ENCODE data around the gene PFN3. TPM values are rescaled to one million over a fixed set of nuclear protein-coding genes. Genes with fewer than 3 reads are reported as not detected.

Gene PFN3
- total and polyA plus RNA-seq, 2 of the 13 experiments (the other 11 are each of a cell fraction or from before 2014, with no cell fraction given): not detected

- TF ChIP-seq HMGXB3 (CRISPR knock-in tag; IDR thresholded peaks at IDR 0.05; ENCODE audit: borderline replicate concordance) (no peak), ZNF614 (CRISPR knock-in tag; IDR thresholded peaks at IDR 0.05; ENCODE audit: borderline replicate concordance) (no peak), HNF1B (CRISPR knock-in tag; IDR thresholded peaks at IDR 0.05) (no peak), HNRNPH1 (optimal IDR thresholded peaks at IDR 0.05; ENCODE audit: low read depth, low read length) (no peak), ARNT (IDR thresholded peaks at IDR 0.05) (no peak), JUN (CRISPR knock-in tag; IDR thresholded peaks at IDR 0.05) (no peak), MAZ (IDR thresholded peaks at IDR 0.05; ENCODE audit: borderline replicate concordance, low read depth, low read length) (no peak), MAZ (CRISPR knock-in tag; IDR thresholded peaks at IDR 0.05; ENCODE audit: low read depth) (peak; percentile 72; the same call in 1 of the 2 replicates), ZFYVE20 (CRISPR knock-in tag; IDR thresholded peaks at IDR 0.05; ENCODE audit: borderline replicate concordance, low read depth) (no peak), SRSF1 (optimal IDR thresholded peaks at IDR 0.05; ENCODE audit: low read depth, low read length) (no peak), PREB (CRISPR knock-in tag; IDR thresholded peaks at IDR 0.05) (no peak), PCBP2 (optimal IDR thresholded peaks at IDR 0.05; ENCODE audit: low read depth, low read length, poor library complexity, severe bottlenecking) (no peak), CENPX (CRISPR knock-in tag; IDR thresholded peaks at IDR 0.05) (no peak), ZNF543 (CRISPR knock-in tag; IDR thresholded peaks at IDR 0.05) (no peak), ZBTB44 (CRISPR knock-in tag; IDR thresholded peaks at IDR 0.05) (no peak), ZNF761 (CRISPR knock-in tag; conservative IDR thresholded peaks at IDR 0.05) (no peak), MAFK (conservative IDR thresholded peaks at IDR 0.05 in 1 of 2, IDR thresholded peaks at IDR 0.05 in 1 of 2; ENCODE audit: low read length in 2 of 2) (no peak)
Measured at GRCh38 chr5:177446200-177447065, 46.0 kb upstream of the PFN3 start, which contains the start of gene PRR7 (continued).

Data from HepG2 (cell line).